IMR-90 (cell line): ENCODE measurements around the gene TCF12.

Experiments used
- CTCF ChIP-seq: conservative IDR thresholded peaks from 2 replicates; pipeline ENCODE4 v1.5.1; 2012; ENCODE audit warnings: mild to moderate bottlenecking, low read depth, low read length, improper control_type of control experiment
- FOS ChIP-seq: fragments of 150-350 bp; IDR thresholded peaks from 2 replicates; pipeline ENCODE4 v1.6.1; 2016; ENCODE audit warnings: low read depth, low read length
- POLR2A ChIP-seq: IDR thresholded peaks from 2 replicates; pipeline ENCODE4 v1.6.1; 2012; ENCODE audit warnings: mild to moderate bottlenecking, low read depth, low read length
- RFX5 ChIP-seq: IDR thresholded peaks from 2 replicates; pipeline ENCODE4 v1.8.0; 2012; ENCODE audit warnings: low read depth, mild to moderate bottlenecking, low read length, moderate library complexity

GRCh38 chr15:57156210-57156884, 237.9 kb downstream of the TCF12 start:
- no peak for TF ChIP-seq FOS
- no peak for TF ChIP-seq POLR2A
- TF ChIP-seq CTCF = no peak
- TF ChIP-seq RFX5 = no peak
